SK-N-SH (cell line): ENCODE measurements around the gene KIRREL2.

Experiments
- TAF1 ChIP-seq: IDR thresholded peaks from 2 replicates; pipeline ENCODE4 v1.6.1; 2012; ENCODE audit warnings: low read depth, mild to moderate bottlenecking, low read length, moderate library complexity, borderline replicate concordance
- TF ChIP-seq, protein P1 (sequence below): fragments of 200-600 bp; sonication (generic); IDR thresholded peaks from 2 replicates; pipeline ENCODE4 v1.6.1; 2017; ENCODE audit warnings: antibody characterized with exemption, mild to moderate bottlenecking, moderate library complexity
- TF ChIP-seq, protein P2 (sequence below): IDR thresholded peaks from 2 replicates; pipeline ENCODE4 v1.4.0; 2012; ENCODE audit warnings: low read depth, borderline replicate concordance

DNA sequence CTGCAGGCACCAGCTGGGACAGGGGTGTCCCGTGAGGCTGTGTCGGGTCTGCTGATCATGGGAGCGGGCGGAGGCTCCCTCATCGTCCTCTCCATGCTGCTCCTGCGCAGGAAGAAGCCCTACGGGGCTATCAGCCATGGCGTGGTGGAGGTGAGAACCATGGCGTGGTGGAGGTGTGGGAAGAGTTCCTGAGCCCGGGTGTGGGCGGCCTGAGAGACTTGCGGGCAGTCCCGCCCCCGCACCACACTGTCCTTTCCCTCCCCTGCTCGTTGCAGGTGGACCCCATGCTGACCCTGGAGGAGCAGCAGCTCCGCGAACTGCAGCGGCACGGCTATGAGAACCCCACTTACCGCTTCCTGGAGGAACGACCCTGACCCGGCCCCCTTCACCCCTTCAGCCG lies 22.4 kb downstream of the KIRREL2 start:
- TF ChIP-seq, protein P1, sequence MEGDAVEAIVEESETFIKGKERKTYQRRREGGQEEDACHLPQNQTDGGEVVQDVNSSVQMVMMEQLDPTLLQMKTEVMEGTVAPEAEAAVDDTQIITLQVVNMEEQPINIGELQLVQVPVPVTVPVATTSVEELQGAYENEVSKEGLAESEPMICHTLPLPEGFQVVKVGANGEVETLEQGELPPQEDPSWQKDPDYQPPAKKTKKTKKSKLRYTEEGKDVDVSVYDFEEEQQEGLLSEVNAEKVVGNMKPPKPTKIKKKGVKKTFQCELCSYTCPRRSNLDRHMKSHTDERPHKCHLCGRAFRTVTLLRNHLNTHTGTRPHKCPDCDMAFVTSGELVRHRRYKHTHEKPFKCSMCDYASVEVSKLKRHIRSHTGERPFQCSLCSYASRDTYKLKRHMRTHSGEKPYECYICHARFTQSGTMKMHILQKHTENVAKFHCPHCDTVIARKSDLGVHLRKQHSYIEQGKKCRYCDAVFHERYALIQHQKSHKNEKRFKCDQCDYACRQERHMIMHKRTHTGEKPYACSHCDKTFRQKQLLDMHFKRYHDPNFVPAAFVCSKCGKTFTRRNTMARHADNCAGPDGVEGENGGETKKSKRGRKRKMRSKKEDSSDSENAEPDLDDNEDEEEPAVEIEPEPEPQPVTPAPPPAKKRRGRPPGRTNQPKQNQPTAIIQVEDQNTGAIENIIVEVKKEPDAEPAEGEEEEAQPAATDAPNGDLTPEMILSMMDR = no peak
- TF ChIP-seq, protein P2, sequence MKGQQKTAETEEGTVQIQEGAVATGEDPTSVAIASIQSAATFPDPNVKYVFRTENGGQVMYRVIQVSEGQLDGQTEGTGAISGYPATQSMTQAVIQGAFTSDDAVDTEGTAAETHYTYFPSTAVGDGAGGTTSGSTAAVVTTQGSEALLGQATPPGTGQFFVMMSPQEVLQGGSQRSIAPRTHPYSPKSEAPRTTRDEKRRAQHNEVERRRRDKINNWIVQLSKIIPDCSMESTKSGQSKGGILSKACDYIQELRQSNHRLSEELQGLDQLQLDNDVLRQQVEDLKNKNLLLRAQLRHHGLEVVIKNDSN = no peak
- no peak for TF ChIP-seq TAF1
